ENCODE measurements around the gene NSMF. TPM values are rescaled to one million over a fixed set of nuclear protein-coding genes. Genes with fewer than 3 reads are reported as not detected.

NSMF gene
- total and polyA plus RNA-seq, 10 of the 15 experiments (the other 5 are each of a cell fraction or from before 2014, with no cell fraction given), result 0.13 to 44.3 (median 13.4) TPM

- TF ChIP-seq CHD1 (IDR thresholded peaks at IDR 0.05; ENCODE audit: low read depth, low read length), result no peak
- TF ChIP-seq MAX (IDR thresholded peaks at IDR 0.05; ENCODE audit: low read depth, low read length), result no peak
- TF ChIP-seq, protein P1, sequence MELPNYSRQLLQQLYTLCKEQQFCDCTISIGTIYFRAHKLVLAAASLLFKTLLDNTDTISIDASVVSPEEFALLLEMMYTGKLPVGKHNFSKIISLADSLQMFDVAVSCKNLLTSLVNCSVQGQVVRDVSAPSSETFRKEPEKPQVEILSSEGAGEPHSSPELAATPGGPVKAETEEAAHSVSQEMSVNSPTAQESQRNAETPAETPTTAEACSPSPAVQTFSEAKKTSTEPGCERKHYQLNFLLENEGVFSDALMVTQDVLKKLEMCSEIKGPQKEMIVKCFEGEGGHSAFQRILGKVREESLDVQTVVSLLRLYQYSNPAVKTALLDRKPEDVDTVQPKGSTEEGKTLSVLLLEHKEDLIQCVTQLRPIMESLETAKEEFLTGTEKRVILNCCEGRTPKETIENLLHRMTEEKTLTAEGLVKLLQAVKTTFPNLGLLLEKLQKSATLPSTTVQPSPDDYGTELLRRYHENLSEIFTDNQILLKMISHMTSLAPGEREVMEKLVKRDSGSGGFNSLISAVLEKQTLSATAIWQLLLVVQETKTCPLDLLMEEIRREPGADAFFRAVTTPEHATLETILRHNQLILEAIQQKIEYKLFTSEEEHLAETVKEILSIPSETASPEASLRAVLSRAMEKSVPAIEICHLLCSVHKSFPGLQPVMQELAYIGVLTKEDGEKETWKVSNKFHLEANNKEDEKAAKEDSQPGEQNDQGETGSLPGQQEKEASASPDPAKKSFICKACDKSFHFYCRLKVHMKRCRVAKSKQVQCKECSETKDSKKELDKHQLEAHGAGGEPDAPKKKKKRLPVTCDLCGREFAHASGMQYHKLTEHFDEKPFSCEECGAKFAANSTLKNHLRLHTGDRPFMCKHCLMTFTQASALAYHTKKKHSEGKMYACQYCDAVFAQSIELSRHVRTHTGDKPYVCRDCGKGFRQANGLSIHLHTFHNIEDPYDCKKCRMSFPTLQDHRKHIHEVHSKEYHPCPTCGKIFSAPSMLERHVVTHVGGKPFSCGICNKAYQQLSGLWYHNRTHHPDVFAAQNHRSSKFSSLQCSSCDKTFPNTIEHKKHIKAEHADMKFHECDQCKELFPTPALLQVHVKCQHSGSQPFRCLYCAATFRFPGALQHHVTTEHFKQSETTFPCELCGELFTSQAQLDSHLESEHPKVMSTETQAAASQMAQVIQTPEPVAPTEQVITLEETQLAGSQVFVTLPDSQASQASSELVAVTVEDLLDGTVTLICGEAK (IDR thresholded peaks at IDR 0.05; ENCODE audit: borderline replicate concordance), result no peak
Observed at GRCh38 chr9:137487454-137488326, 28.6 kb upstream of the NSMF start (continued).

DNA sequence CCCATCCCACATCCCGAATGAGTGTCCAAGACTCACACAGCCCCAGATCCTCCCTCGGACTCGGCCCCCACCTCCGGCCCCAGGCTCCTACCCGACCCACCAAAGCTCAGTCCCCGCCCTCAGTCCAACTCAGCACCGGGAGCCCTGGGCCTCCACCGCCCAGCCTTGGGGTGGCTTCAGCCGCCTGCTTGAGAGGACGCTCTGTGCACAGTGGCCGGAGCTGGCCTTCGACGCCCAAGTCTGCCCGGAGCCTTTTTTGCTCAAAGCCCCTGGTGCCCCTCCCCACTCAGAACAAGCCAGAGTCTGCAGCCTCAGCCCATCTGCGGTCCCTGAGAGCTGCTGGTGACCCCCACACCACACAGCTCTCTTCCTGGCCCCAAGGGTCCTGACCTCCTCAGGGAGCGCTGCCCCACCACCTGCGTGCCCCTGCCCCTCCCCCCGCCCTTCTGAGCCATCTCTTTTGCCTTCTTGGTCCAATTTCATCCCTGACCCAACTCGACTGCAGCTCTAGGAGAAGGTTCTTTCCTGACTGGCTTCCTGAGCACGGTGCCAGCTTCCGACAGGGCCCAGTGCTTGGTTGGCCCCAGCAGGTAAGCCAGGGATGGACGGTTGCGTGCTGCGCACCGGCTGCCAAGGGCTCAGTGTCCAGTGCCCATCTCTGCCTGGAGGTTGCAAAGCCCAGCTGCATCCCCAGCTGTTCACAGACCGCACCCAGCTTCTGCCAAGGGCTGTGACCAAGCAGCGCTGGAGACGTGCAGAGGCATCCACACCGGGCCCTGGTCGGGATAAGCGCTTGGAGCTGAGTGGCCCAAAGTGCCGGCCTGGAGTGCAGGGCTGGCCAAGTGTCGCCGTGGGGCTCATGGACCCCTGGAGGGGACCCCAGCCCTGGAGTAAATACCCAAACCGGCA, 27.7 kb upstream of the NSMF start:
- ChIA-PET SMC1A (ENCODE audit: uncharacterized antibody, unreplicated experiment) (no interaction called here), POLR2A (no interaction called here)

More for the DNA sequence above, 27.7 kb upstream of the NSMF start:
- Histone ChIP-seq H3K36me3 (ENCODE audit: control insufficient read depth in 2 of 2, insufficient read depth in 2 of 2, low read length in 1 of 2) (no peaks in the 10 kb centered on the region), H3K9ac (ENCODE audit: control insufficient read depth, insufficient read depth, low read length) (no peak overlapping the region), H3K27me3 (replicated peaks in 1 of 2; ENCODE audit: control insufficient read depth in 2 of 2, insufficient read depth in 2 of 2, low read length in 1 of 2) (no peaks in the 10 kb centered on the region), H2AFZ (ENCODE audit: control insufficient read depth, low read depth, low read length) (no peak overlapping the region), H3K27ac (ENCODE audit: control insufficient read depth, insufficient read depth) (no peak overlapping the region), H3K4me1 (ENCODE audit: control insufficient read depth, insufficient read depth, low read length) (no peaks in the 10 kb centered on the region), H4K20me1 (ENCODE audit: control insufficient read depth, insufficient read depth) (no peaks in the 10 kb centered on the region), H3K4me3 (no peak overlapping the region), H3K79me2 (ENCODE audit: control insufficient read depth, insufficient read depth, low read length) (no peaks in the 10 kb centered on the region), H3K9me3 (replicated peaks; ENCODE audit: control insufficient read depth, insufficient read depth, low read length) (no peaks in the 10 kb centered on the region), H3K4me2 (ENCODE audit: control insufficient read depth, insufficient read depth) (no peak overlapping the region)
- ATAC-seq (no peak), FAIRE-seq (no peak), DNase-seq (ENCODE audit: low read depth, low spot score) (no peak)
- no TSS peak for BruUV-seq (replicated peaks)
- RAD21 ChIA-PET (ENCODE audit: unreplicated experiment), result no interaction called here
- in situ Hi-C loops (cut with MboI), result no loop called here
- TF ChIP-seq MXI1 (IDR thresholded peaks at IDR 0.05; ENCODE audit: low read depth, low read length), result no peak
- TF ChIP-seq MTA3 (IDR thresholded peaks at IDR 0.05; ENCODE audit: borderline replicate concordance, low read length), result no peak
- TF ChIP-seq RCOR1 (conservative IDR thresholded peaks at IDR 0.05; ENCODE audit: low read depth, low read length), result no peak
- no peak for TF ChIP-seq TCF3 (IDR thresholded peaks at IDR 0.05; ENCODE audit: borderline replicate concordance, insufficient read depth, low read depth, low read length)
- TF ChIP-seq CHD1 (IDR thresholded peaks at IDR 0.05; ENCODE audit: low read depth, low read length), result no peak
- intact Hi-C loops (cut with micrococcal nuclease; ENCODE audit: unreplicated experiment), result no loop called here
- CTCF ChIA-PET, result no interaction called here
- WGBS (ENCODE audit: insufficient coverage, insufficient replicate concordance, low lambda C conversion rate, missing lambda C conversion rate), result 40% methylated on average over 32 of the region's 35 CpGs
